RWPE2 (cell line): ENCODE results near the gene CRYZ.
"Not testable (repeated sequence)": the region's sequence is repeated elsewhere in the genome, so short reads cannot be mapped to it uniquely, and the experiment has no call there.

Experiments
- ATAC-seq: fragments of 200-7000 bp; cut with Tn5 transposase; 3 replicates; pipeline ENCODE4 v1.9.1; 2021; ENCODE audit warnings: low read depth
- DNase-seq: peaks from one replicate; pipeline ENCODE4 v3.0.0-alpha.2; 2020; ENCODE audit warnings: low spot score
- H3K27ac ChIP-seq: fragments of 450-650 bp; 2 replicates; pipeline ENCODE4 v1.5.1; 2017; ENCODE audit warnings: mild to moderate bottlenecking; ENCODE audit not compliant: poor library complexity, severe bottlenecking
- H3K27me3 ChIP-seq: fragments of 250-450 bp; sonication (Bioruptor Pico); 2 replicates; pipeline ENCODE4 v1.5.1; 2021; ENCODE audit warnings: mild to moderate bottlenecking, moderate library complexity; ENCODE audit not compliant: insufficient read depth, poor library complexity, severe bottlenecking
- H3K36me3 ChIP-seq: fragments of 250-450 bp; sonication (Bioruptor Pico); 2 replicates; pipeline ENCODE4 v1.5.1; 2020; ENCODE audit warnings: low read depth, mild to moderate bottlenecking, moderate library complexity
- H3K4me1 ChIP-seq: fragments of 250-450 bp; sonication (Bioruptor Pico); 2 replicates; pipeline ENCODE4 v1.5.1; 2021; ENCODE audit warnings: mild to moderate bottlenecking, moderate library complexity; ENCODE audit not compliant: insufficient read depth, poor library complexity, severe bottlenecking
- H3K4me3 ChIP-seq: fragments of 250-450 bp; sonication (Bioruptor Pico); 2 replicates; pipeline ENCODE4 v1.5.1; 2021; ENCODE audit warnings: mild to moderate bottlenecking, moderate library complexity; ENCODE audit not compliant: severe bottlenecking
- H3K9me3 ChIP-seq: fragments of 250-450 bp; sonication (Bioruptor Pico); 2 replicates; pipeline ENCODE4 v1.5.1; 2021; ENCODE audit warnings: mild to moderate bottlenecking, moderate library complexity; ENCODE audit not compliant: severe bottlenecking
- TF ChIP-seq, protein P1 (sequence below): fragments of 450-650 bp; IDR thresholded peaks from one replicate; pipeline ENCODE4 v1.5.1; 2017; ENCODE audit warnings: mild to moderate bottlenecking, moderate library complexity; ENCODE audit not compliant: poor library complexity, severe bottlenecking

The CRYZ gene

GRCh38 chr1:74763807-74764206 is 31.0 kb upstream of the CRYZ start:
- Histone ChIP-seq H3K4me3 (no peak overlapping the region), H3K36me3 (peaks cover 44% of the 10 kb centered on the region), H3K27me3 (no peaks in the 10 kb centered on the region), H3K9me3 (no peaks in the 10 kb centered on the region), H3K4me1 (no peaks in the 10 kb centered on the region), H3K27ac (no peak overlapping the region)
- ATAC-seq (no peak), DNase-seq (no peak)
- TF ChIP-seq, protein P1, sequence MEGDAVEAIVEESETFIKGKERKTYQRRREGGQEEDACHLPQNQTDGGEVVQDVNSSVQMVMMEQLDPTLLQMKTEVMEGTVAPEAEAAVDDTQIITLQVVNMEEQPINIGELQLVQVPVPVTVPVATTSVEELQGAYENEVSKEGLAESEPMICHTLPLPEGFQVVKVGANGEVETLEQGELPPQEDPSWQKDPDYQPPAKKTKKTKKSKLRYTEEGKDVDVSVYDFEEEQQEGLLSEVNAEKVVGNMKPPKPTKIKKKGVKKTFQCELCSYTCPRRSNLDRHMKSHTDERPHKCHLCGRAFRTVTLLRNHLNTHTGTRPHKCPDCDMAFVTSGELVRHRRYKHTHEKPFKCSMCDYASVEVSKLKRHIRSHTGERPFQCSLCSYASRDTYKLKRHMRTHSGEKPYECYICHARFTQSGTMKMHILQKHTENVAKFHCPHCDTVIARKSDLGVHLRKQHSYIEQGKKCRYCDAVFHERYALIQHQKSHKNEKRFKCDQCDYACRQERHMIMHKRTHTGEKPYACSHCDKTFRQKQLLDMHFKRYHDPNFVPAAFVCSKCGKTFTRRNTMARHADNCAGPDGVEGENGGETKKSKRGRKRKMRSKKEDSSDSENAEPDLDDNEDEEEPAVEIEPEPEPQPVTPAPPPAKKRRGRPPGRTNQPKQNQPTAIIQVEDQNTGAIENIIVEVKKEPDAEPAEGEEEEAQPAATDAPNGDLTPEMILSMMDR, result no peak

DNA sequence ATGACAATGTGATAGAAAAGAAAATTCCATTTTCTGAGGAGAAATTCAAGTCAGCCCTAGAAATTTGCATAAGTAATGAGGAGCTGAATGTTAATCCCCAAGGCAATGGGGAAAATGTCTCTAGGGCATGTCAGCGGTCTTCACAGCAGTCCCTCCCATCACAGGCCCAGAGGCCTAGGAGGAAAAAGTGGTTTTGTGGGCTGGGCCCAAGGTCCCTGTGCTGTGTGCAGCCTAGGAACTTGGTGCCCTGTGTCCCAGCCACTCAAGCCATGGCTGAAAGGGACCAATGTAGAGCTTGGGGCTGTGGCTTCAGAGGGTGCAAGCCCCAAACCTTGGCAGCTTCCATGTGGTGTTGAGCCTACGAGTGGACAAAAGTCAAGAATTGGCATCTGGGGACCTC is 23.8 kb upstream of the CRYZ start:
- not testable (repeated sequence) for H3K27me3 ChIP-seq, DNase-seq, H3K4me1 ChIP-seq, H3K4me3 ChIP-seq, H3K27ac ChIP-seq, ATAC-seq, H3K9me3 ChIP-seq
- H3K36me3 ChIP-seq, result peaks cover 61% of the 10 kb centered on the region

DNA sequence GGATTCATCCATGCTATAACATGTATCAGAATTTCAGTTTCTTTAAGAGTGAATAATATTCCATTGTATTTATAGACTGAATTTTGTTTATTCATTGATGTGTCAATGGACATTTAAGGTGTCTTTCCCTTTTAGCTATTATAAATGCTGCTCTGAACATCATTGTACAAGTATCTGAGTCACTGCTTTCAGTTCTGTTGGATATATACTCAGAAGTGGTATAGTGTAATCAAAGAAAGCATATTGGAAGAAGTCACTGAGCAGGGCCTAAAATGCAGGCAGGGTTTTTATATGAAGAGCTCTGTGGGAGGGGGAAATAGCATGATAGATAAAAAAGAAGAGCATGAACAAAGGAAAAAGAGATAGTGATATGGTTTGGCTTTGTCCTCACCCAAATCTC is 22.6 kb upstream of the CRYZ start:
- H3K27ac ChIP-seq, result no peak overlapping the region
- H3K4me1 ChIP-seq, result no peaks in the 10 kb centered on the region
- no peaks in the 10 kb centered on the region for H3K27me3 ChIP-seq
- no peak overlapping the region for H3K4me3 ChIP-seq
- H3K36me3 ChIP-seq, result peaks cover 56% of the 10 kb centered on the region
- no peaks in the 10 kb centered on the region for H3K9me3 ChIP-seq
- no peak for DNase-seq
- ATAC-seq, result no peak
- TF ChIP-seq, protein P1, result no peak

GRCh38 chr1:74753104-74753503 is 20.3 kb upstream of the CRYZ start:
- H3K4me3 ChIP-seq, result no peak overlapping the region
- H3K4me1 ChIP-seq, result no peaks in the 10 kb centered on the region
- H3K9me3 ChIP-seq, result no peaks in the 10 kb centered on the region
- no peak overlapping the region for H3K27ac ChIP-seq
- ATAC-seq (no peak), DNase-seq (no peak)
- H3K27me3 ChIP-seq, result no peaks in the 10 kb centered on the region
- peaks cover 72% of the 10 kb centered on the region for H3K36me3 ChIP-seq
- TF ChIP-seq, protein P1, result no peak

GRCh38 chr1:74748960-74749359 is 16.1 kb upstream of the CRYZ start:
- Histone ChIP-seq H3K4me3 (no peak overlapping the region), H3K27ac (no peak overlapping the region), H3K27me3 (no peaks in the 10 kb centered on the region), H3K4me1 (no peaks in the 10 kb centered on the region), H3K36me3 (peaks cover 73% of the 10 kb centered on the region), H3K9me3 (no peaks in the 10 kb centered on the region)
- ATAC-seq (no peak), DNase-seq (no peak)
- TF ChIP-seq, protein P1, result no peak

DNA sequence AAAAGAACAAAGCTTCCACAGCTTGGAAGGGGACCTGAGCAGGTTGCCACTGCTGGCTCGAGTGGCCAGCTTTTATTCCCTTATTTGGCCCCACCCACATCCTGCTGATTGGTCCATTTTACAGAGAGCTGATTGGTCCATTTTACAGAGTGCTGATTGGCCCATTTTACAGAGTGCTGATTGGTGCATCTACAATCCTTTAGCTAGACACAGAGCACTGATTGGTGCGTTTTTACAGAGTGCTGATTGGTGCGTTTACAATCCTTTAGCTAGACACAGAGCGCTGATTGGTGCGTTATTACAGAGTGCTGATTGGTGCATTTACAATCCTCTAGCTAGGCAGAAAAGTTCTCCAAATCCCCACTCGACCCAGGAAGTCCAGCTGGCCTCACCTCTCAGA is 12.4 kb upstream of the CRYZ start:
- H3K27me3 ChIP-seq, H3K4me3 ChIP-seq, ATAC-seq, H3K9me3 ChIP-seq, H3K27ac ChIP-seq, DNase-seq, H3K4me1 ChIP-seq: not testable (repeated sequence)
- H3K36me3 ChIP-seq, result peaks cover 48% of the 10 kb centered on the region

DNA sequence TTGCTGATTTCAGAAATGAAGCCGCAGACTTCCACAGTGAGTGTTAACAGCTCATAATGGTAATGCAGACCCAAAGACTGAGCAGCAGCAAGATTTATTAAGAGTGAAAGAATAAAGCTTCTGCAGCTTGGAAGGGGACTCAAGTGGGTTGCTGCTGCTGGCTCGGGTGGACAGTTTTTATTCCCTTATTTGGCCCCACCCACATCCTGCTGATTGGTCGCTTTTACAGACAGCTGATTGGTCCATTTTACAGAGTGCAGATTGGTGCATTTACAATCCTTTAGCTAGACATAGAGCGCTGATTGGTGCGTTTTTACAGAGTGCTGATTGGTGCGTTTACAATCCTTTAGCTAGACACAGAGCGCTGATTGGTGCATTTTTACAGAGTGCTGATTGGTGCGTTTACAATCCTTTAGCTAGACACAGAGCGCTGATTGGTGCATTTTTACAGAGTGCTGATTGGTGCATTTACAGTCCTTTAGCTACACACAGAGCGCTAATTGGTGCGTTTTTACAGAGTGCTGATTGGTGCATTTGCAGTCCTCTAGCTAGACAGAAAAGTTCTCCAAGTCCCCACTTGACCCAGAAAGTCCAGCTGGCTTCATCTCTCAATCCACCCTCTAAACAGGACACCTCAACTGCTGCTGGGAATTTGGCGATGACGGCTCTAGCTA is 7.6 kb upstream of the CRYZ start:
- not testable (repeated sequence) for H3K27ac ChIP-seq, ATAC-seq, H3K4me3 ChIP-seq, H3K9me3 ChIP-seq, H3K27me3 ChIP-seq, DNase-seq, H3K4me1 ChIP-seq
- peaks cover 53% of the 10 kb centered on the region for H3K36me3 ChIP-seq
